Activated CD8-positive, alpha-beta memory T cell treated with anti-CD3 and anti-CD28 coated beads, Interleukin-2, amount 50 U/mL, for 4 hours (primary cell): ENCODE measurements around the gene PCDHGA12.
"Not testable (repeated sequence)": the region's sequence is repeated elsewhere in the genome, so short reads cannot be mapped to it uniquely, and the experiment has no call there.

Experiments
- DNase-seq: peaks from one replicate; pipeline ENCODE4 v3.0.0-alpha.2; 2020

PCDHGA12 gene

DNA sequence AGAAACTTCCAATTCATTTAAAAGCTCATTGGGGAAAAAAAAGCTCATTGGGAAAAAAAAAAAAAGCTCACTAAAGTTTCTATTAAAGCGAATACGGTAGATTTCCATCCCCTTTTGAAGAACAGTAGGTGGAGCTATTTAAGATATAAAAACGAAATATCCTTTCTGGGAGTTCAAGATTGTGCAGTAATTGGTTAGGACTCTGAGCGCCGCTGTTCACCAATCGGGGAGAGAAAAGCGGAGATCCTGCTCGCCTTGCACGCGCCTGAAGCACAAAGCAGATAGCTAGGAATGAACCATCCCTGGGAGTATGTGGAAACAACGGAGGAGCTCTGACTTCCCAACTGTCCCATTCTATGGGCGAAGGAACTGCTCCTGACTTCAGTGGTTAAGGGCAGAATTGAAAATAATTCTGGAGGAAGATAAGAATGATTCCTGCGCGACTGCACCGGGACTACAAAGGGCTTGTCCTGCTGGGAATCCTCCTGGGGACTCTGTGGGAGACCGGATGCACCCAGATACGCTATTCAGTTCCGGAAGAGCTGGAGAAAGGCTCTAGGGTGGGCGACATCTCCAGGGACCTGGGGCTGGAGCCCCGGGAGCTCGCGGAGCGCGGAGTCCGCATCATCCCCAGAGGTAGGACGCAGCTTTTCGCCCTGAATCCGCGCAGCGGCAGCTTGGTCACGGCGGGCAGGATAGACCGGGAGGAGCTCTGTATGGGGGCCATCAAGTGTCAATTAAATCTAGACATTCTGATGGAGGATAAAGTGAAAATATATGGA is at the start of gene PCDHGA12:
Gene PCDHGA12 (plus strand): TSS at position 176 of the 782 bp plus-strand sequence. CDS start 253 bp downstream, at position 429.
- DNase-seq, result no peak

DNA sequence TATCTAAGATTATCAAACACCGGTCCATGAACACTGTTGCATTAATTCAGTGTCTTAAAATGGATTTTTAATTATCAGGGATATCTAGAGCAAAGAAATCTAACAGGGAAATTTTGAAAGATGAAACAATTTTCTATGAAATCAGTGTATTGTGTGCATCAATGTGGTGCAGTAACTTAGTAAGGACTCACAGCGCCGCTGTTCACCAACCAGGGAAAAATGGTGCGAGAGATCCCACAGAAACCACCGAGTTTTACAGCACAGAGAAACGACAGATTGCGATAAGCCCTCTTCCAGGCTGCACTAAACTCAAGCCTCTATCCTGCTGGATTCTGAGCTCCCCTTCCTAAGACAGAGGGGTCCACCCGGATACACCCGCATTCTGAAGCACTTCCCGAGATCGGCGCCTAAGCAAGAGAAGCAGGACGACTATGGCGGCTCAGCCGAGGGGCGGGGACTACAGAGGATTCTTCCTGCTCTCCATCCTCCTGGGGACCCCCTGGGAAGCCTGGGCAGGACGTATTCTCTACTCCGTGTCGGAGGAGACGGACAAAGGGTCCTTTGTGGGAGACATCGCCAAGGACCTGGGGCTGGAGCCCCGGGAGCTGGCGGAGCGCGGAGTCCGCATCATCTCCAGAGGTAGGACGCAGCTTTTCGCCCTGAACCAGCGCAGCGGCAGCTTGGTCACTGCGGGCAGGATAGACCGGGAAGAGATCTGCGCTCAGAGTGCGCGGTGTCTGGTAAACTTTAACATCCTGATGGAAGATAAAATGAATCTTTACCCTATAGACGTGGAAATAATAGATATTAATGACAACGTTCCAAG is 47.6 kb upstream of the PCDHGA12 start, which contains the start of gene PCDHGA7:
Gene PCDHGA7 (plus strand): TSS at position 274 of the 826 bp plus-strand sequence. CDS start 158 bp downstream, at position 432.
- no peak for DNase-seq

DNA sequence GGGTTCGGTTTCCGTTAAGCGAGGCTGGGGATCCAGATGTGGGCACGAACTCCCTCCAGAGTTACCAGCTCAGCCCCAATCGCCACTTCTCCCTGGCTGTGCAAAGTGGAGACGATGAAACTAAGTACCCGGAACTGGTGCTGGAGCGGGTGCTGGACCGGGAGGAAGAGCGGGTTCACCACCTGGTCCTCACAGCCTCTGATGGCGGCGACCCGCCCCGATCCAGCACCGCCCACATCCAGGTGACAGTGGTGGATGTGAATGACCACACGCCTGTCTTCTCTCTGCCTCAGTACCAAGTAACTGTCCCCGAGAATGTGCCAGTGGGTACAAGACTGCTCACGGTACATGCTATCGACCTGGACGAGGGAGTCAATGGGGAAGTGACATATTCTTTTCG is 47.0 kb upstream of the PCDHGA12 start:
- DNase-seq, result no peak

DNA sequence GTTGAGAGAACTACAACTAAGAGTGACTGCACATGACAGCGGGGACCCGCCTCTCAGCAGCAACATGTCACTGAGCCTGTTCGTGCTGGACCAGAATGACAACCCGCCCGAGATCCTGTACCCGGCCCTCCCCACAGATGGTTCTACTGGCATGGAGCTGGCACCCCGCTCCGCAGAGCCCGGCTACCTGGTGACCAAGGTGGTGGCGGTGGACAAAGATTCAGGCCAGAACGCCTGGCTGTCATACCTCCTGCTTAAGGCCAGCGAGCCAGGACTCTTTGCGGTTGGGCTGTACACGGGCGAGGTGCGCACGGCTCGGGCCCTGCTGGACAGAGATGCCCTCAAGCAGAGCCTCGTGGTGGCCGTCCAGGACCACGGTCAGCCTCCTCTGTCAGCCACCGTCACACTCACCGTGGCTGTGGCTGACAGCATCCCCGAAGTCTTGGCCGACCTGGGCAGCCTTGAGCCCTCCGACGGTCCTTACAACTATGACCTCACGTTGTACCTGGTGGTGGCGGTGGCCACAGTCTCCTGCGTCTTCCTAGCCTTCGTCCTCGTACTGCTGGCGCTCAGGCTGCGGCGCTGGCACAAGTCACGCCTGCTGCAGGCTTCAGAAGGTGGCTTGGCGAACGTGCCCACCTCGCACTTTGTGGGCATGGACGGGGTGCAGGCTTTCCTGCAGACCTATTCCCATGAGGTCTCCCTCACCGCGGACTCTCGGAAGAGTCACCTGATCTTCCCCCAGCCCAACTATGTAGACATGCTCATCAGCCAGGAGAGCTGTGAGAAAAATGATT is 45.6 kb upstream of the PCDHGA12 start:
- DNase-seq, result no peak

DNA sequence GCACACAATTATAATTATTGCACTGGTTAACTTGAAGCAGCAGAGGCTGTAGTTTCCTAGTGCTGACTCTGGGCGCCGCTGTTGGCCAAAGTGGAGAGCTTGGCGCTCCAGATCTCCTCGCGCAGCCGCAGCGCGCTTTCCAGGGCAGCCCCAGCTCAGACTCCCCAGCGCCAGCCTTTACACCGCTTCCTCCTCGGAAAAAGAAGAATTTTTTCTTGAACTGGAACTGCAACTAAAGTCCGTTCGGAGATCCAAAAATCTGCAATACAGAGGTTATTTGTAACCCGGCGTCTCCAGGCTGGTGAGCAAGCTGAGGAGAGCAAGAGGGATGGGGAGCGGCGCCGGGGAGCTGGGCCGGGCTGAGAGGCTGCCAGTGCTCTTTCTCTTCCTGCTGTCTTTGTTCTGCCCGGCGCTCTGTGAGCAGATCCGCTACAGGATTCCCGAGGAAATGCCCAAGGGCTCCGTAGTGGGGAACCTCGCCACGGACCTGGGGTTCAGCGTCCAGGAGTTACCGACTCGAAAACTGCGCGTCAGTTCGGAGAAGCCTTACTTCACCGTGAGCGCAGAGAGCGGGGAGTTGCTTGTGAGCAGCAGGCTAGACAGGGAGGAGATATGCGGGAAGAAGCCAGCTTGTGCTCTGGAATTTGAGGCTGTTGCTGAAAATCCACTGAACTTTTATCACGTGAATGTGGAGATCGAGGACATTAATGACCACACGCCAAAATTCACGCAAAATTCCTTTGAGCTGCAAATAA is 42.6 kb upstream of the PCDHGA12 start, which contains the start of gene PCDHGB4:
Gene PCDHGB4 (plus strand): TSS at position 142 of the 755 bp plus-strand sequence. CDS start 187 bp downstream, at position 329.
- DNase-seq, result not testable (repeated sequence)

DNA sequence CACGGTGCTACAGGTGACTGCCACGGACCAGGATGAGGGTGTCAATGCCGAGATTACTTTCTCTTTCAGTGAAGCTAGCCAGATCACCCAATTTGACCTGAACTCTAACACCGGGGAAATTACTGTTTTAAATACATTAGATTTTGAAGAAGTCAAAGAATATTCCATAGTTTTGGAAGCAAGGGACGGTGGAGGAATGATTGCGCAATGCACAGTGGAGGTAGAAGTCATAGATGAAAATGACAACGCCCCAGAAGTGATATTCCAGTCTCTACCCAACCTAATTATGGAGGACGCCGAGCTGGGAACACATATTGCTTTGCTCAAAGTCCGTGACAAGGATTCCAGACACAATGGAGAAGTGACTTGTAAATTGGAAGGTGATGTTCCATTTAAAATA is 41.6 kb upstream of the PCDHGA12 start:
- DNase-seq, result no peak

DNA sequence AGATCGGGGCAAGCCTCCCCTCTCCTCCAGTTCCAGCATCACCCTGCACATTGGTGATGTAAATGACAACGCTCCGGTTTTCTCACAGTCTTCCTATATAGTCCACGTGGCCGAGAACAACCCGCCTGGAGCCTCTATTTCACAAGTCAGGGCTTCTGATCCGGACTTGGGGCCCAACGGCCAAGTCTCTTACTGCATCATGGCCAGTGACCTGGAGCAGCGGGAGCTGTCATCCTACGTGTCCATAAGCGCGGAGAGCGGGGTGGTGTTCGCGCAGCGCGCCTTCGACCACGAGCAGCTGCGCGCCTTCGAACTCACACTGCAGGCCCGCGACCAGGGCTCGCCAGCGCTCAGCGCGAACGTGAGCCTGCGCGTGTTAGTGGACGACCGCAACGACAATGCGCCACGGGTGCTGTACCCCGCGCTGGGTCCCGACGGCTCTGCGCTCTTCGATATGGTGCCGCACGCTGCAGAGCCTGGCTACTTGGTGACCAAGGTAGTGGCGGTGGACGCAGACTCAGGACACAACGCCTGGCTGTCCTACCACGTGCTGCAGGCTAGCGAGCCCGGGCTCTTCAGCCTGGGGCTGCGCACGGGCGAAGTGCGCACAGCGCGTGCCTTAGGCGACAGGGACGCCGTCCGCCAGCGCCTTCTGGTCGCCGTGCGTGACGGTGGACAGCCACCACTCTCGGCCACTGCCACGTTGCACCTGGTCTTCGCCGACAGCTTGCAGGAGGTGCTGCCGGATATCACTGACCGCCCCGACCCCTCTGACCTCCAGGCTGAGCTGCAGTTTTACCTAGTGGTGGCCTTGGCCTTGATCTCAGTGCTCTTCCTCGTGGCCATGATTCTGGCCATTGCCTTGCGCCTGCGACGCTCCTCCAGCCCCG is 40.9 kb upstream of the PCDHGA12 start:
- DNase-seq, result no peak

DNA sequence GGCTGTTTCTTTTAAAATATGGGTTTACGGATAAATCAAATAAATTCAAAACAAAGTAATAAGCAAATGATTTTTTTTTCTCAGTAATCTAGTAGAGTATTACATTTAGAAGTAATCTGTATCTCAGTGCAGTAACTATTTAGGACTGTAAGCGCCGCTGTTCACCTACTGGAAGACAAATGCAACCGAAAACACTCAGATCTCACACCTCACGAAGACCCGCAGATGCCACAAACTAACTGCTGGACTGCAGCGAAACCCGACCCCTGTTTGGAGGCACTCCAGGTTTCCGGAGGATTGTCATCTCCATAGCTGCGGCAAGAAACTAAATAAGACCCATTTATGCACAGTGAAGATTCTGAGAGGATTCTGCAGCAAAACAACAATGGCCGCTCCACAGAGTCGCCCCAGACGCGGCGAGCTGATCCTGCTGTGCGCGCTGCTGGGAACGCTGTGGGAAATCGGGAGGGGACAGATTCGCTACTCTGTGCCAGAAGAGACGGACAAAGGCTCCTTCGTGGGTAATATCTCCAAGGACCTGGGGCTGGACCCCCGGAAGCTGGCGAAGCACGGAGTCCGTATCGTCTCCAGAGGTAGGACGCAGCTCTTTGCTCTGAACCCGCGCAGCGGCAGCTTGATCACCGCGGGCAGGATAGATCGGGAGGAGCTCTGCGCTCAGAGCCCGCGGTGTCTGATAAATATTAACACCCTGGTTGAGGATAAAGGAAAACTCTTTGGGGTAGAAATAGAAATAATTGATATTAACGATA is 37.7 kb upstream of the PCDHGA12 start, which contains the start of gene PCDHGA8:
Gene PCDHGA8 (plus strand): TSS at position 205 of the 770 bp plus-strand sequence. CDS start 181 bp downstream, at position 386.
- DNase-seq, result no peak

DNA sequence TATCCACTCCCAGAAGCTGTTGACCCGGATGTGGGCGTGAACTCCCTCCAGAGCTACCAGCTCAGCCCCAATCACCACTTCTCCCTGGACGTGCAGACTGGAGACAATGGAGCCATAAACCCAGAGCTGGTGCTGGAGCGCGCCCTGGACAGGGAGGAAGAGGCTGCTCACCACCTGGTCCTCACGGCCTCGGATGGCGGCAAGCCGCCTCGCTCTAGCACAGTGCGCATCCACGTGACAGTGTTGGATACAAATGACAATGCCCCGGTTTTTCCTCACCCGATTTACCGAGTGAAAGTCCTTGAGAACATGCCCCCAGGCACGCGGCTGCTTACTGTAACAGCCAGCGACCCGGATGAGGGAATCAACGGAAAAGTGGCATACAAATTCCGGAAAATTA is 37.0 kb upstream of the PCDHGA12 start:
- DNase-seq, result no peak

DNA sequence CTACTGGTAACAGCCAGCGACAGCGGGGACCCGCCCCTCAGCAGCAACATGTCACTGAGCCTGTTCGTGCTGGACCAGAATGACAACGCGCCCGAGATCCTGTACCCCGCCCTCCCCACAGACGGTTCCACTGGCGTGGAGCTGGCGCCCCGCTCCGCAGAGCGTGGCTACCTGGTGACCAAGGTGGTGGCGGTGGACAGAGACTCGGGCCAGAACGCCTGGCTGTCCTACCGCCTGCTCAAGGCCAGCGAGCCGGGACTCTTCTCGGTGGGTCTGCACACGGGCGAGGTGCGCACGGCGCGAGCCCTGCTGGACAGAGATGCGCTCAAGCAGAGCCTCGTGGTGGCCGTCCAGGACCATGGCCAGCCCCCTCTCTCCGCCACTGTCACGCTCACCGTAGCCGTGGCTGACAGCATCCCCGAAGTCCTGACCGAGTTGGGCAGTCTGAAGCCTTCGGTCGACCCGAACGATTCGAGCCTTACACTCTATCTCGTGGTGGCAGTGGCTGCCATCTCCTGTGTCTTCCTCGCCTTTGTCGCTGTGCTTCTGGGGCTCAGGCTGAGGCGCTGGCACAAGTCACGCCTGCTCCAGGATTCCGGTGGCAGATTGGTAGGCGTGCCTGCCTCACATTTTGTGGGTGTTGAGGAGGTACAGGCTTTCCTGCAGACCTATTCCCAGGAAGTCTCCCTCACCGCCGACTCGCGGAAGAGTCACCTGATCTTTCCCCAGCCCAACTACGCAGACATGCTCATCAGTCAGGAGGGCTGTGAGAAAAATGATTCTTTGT is 35.7 kb upstream of the PCDHGA12 start:
- DNase-seq, result not testable (repeated sequence)

DNA sequence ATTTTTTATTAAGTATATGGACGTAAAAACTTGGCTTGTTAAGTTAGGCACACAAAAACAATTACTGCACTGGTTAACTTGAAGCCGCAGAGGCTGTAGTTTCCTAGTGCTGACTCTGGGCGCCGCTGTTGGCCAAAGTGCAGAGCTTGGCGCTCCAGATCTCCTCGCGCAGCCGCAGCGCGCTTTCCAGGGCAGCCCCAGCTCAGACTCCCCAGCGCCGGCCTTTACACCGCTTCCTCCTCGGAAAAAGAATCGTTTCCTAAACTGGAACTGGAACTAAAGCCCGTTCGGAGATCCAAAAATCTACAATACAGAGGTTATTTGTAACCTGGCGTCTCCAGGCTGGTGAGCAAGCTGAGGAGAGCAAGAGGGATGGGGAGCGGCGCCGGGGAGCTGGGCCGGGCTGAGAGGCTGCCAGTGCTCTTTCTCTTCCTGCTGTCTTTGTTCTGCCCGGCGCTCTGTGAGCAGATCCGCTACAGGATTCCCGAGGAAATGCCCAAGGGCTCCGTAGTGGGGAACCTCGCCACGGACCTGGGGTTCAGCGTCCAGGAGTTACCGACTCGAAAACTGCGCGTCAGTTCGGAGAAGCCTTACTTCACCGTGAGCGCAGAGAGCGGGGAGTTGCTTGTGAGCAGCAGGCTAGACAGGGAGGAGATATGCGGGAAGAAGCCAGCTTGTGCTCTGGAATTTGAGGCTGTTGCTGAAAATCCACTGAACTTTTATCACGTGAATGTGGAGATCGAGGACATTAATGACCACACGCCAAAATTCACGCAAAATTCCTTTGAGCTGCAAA is 32.4 kb upstream of the PCDHGA12 start, which contains the start of gene PCDHGB5:
Gene PCDHGB5 (plus strand): TSS at position 192 of the 796 bp plus-strand sequence. CDS start 181 bp downstream, at position 373.
- not testable (repeated sequence) for DNase-seq

DNA sequence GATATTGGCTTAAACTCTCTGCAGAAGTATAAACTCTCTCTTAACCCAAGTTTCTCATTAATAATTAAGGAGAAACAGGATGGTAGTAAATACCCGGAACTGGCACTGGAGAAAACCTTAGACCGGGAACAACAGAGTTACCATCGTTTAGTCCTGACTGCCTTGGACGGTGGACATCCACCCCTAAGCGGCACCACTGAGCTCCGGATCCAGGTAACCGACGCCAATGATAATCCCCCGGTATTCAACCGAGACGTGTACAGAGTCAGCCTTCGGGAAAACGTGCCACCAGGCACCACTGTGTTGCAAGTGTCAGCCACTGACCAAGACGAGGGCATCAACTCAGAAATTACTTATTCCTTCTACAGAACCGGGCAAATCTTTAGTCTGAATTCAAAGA is 31.7 kb upstream of the PCDHGA12 start:
- no peak for DNase-seq

DNA sequence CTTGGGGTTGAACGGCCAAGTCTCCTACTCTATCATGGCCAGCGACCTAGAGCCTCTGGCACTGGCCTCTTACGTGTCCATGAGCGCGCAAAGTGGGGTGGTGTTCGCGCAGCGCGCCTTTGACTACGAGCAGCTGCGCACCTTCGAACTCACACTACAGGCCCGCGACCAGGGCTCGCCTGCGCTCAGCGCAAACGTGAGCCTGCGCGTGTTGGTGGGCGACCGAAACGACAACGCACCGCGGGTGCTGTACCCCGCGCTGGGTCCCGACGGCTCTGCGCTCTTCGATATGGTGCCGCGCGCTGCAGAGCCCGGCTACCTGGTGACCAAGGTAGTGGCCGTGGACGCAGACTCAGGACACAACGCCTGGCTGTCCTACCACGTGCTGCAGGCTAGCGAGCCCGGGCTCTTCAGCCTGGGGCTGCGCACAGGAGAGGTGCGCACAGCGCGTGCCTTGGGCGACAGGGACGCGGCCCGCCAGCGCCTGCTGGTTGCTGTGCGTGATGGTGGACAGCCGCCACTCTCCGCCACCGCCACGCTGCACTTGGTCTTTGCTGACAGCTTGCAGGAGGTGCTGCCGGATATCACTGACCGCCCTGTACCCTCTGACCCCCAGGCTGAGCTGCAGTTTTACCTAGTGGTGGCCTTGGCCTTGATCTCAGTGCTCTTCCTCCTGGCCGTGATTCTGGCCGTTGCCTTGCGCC is 30.6 kb upstream of the PCDHGA12 start:
- DNase-seq, result no peak

DNA sequence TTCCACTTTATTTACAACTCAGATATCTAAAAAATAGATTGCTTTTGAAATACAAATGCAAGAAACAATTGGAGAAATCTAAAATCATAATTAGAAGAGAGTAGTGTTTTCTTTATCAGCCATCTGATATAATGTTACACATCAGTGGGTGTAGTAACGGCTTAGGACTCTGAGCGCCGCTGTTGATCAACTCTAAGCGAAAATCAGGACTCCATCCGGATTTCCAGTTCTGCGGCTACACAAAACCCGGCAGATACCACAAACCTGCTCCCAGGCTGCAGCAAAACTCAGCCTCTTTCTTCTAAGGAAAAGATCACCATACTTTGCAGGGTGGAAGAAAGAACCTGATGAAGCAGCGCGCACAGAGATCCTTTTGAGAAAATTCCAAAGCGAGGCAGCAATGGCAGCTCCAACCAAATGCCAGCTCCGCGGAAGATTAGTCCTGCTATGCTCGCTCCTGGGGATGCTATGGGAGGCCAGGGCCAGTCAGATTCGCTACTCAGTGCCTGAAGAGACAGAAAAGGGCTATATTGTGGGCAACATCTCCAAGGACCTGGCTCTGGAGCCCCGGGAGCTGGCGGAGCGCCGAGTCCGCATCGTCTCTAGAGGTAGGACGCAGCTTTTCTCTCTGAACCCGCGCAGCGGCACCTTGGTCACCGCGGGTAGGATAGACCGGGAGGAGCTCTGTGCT is 27.6 kb upstream of the PCDHGA12 start, which contains the start of gene PCDHGA9:
Gene PCDHGA9 (plus strand): TSS at position 226 of the 691 bp plus-strand sequence. CDS start 175 bp downstream, at position 401.
- DNase-seq, result no peak

DNA sequence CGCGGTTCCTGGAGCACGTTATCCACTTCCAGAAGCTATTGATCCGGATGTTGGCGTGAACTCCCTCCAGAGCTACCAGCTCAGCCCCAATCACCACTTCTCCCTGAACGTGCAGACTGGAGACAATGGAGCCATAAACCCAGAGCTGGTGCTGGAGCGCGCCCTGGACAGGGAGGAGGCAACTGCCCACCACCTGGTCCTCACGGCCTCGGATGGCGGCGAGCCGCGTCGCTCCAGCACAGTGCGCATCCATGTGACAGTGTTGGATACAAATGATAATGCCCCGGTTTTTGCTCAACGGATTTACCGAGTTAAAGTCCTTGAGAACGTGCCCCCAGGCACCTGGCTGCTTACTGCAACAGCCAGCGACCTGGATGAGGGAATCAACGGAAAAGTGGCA is 26.9 kb upstream of the PCDHGA12 start:
- DNase-seq, result no peak

DNA sequence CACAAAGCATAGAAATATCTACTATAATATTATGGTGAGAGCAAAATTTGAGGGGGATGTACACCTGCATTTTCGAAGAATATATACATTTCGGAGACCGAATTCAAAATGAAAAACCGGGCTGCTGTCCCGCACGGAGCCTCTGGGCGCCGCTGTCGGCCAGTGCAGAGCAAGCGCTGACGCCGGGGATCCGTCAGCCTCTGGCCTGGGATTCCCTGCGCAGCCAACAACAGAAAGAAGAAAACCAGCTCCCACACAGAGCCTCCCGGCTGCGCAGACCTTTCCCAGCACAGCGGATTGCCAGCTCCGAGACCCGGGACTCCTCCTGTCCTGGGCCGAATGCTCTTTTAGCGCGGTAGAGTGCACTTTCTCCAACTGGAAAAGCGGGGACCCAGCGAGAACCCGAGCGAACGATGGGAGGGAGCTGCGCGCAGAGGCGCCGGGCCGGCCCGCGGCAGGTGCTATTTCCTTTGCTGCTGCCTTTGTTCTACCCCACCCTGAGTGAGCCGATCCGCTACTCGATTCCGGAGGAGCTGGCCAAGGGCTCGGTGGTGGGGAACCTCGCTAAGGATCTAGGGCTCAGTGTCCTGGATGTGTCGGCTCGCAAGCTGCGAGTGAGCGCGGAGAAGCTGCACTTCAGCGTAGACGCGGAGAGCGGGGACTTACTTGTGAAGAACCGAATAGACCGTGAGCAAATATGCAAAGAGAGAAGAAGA is 22.4 kb upstream of the PCDHGA12 start, which contains the start of gene PCDHGB6:
Gene PCDHGB6 (plus strand): TSS at position 232 of the 716 bp plus-strand sequence. CDS start 182 bp downstream, at position 414.
- DNase-seq, result not testable (repeated sequence)
